OCI-LY1 (cell line): ENCODE data around the gene GON4L.
"Not testable (repeated sequence)": the region's sequence is repeated elsewhere in the genome, so short reads cannot be mapped to it uniquely, and the experiment has no call there.

ENCODE experiments used
- CTCF ChIP-seq: fragments of 200-600 bp; sonication (generic), shearing (Covaris generic); IDR thresholded peaks from 2 replicates; pipeline ENCODE4 v1.5.1; 2017; ENCODE audit warnings: mild to moderate bottlenecking, antibody characterized with exemption, low read length, moderate library complexity, mixed read lengths
- EZH2 ChIP-seq: fragments of 200-600 bp; sonication (generic), shearing (Covaris generic); IDR thresholded peaks from 2 replicates; pipeline ENCODE4 v1.8.0; 2017; ENCODE audit warnings: borderline replicate concordance, mixed run types, mild to moderate bottlenecking, antibody characterized with exemption, low read length, moderate library complexity, mixed read lengths

- not testable (repeated sequence) for TF ChIP-seq CTCF, EZH2
These were observed 93.0 kb downstream of the GON4L start for GRCh38 chr1:155763989-155764388.
